HG03571 (cell line): ENCODE results near the gene FASTK.

Source experiments
- ATAC-seq: cut with Tn5 transposase; IDR thresholded peaks from one replicate; pipeline ENCODE4 v1.9.1; 2021; ENCODE audit not compliant: unreplicated experiment

The FASTK gene

GRCh38 chr7:151080522-151081169 is at the start of gene FASTK:
FASTK (minus strand) TSS chr7:151080809; CDS start chr7:151080766, 43 bp downstream.
- peak; percentile 73 for ATAC-seq

- ATAC-seq: no peak
Measured at GRCh38 chr7:151129960-151130591, 49.5 kb upstream of the FASTK start.

GRCh38 chr7:151129117-151129959 is 48.7 kb upstream of the FASTK start:
- no peak for ATAC-seq

GRCh38 chr7:151128716-151129115 is 48.1 kb upstream of the FASTK start:
- ATAC-seq: no peak

GRCh38 chr7:151128144-151128543 is 47.5 kb upstream of the FASTK start:
- ATAC-seq: no peak

GRCh38 chr7:151126491-151127137 is 46.0 kb upstream of the FASTK start:
- ATAC-seq: no peak

- ATAC-seq: no peak
Measured at GRCh38 chr7:151125846-151126481, 45.4 kb upstream of the FASTK start.

GRCh38 chr7:151125470-151125845 is 44.8 kb upstream of the FASTK start:
- no peak for ATAC-seq

GRCh38 chr7:151124899-151125399 is 44.3 kb upstream of the FASTK start:
- ATAC-seq: no peak

GRCh38 chr7:151124481-151124880 is 43.9 kb upstream of the FASTK start:
- ATAC-seq: no peak

- ATAC-seq: peak; percentile 85
Measured at GRCh38 chr7:151123822-151124464, 43.3 kb upstream of the FASTK start.

- ATAC-seq: no peak
Measured at GRCh38 chr7:151123158-151123821, 42.7 kb upstream of the FASTK start.

- no peak for ATAC-seq
Measured at GRCh38 chr7:151122796-151123157, 42.2 kb upstream of the FASTK start.

GRCh38 chr7:151122276-151122675 is 41.7 kb upstream of the FASTK start:
- ATAC-seq: no peak

GRCh38 chr7:151121380-151122170 is 41.0 kb upstream of the FASTK start:
- no peak for ATAC-seq

GRCh38 chr7:151120896-151121295 is 40.3 kb upstream of the FASTK start:
- ATAC-seq: no peak

- no peak for ATAC-seq
Measured at GRCh38 chr7:151119902-151120301, 39.3 kb upstream of the FASTK start.

GRCh38 chr7:151119055-151119415 is 38.4 kb upstream of the FASTK start:
- no peak for ATAC-seq
